HG03025 (cell line): Measurements from ENCODE around the gene SLC25A26.
"Not testable (repeated sequence)": the region's sequence is repeated elsewhere in the genome, so short reads cannot be mapped to it uniquely, and the experiment has no call there.

Experiments used
- ATAC-seq: cut with Tn5 transposase; IDR thresholded peaks from one replicate; pipeline ENCODE4 v1.9.1; 2021; ENCODE audit warnings: mild to moderate bottlenecking, moderate library complexity; ENCODE audit not compliant: unreplicated experiment, low FRiP score

SLC25A26 gene

DNA sequence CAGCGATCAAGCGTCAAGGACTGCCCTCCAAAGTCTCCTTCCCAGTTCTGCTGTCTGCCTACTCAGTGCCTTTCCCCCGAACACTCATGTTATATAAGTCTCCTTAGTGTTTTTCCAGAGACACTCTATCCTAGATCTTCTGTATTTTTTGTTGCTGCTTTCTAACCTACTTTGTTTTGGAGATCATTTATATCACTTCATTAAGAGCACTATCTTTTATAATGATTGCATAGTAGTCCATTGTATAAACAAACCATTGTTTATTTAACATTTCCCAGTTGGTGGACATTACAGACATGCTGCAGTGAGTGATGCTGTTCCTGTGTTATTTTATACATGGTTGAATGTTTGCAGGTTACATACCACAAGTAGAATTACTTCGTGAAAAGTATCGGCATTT, 47.1 kb downstream of the SLC25A26 start:
- ATAC-seq = no peak

DNA sequence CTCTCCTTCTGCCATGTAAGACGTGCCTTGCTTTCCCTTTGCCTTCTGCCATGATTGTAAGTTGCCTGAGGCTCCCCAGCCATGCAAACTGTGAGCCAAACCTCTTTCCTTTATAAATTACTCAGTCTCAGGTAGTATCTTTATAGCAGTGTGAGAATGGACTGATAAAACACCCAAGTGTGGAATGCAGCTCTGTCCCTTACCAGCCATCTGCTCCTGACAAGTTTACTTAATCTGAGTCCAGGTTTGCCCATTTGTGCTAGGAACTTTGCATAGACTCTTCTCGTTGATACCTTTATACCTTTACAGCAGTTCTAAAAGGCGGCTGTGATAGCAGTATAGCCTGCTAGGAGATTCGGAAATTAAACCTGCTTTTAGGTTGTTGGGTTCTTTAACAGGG, 48.1 kb downstream of the SLC25A26 start:
- no peak for ATAC-seq

DNA sequence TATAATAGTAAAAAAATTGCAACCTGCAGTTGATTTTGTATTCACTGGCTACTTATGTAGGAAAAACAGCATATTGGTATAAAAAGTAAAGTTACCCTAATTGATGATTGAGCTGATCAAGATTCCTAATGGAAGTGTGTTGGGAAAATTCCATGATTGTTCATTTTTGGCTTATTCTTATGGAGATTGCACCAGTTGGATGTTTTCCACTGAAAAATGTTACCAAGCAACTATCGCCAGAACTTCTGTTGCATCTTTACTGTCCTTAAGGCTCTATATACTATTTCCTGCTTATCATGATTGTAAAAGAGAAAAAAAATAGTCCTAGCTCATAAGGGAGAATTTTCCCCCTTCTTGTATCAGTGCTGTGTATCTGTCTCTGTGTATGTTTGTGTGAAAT, 48.6 kb downstream of the SLC25A26 start:
- no peak for ATAC-seq

DNA sequence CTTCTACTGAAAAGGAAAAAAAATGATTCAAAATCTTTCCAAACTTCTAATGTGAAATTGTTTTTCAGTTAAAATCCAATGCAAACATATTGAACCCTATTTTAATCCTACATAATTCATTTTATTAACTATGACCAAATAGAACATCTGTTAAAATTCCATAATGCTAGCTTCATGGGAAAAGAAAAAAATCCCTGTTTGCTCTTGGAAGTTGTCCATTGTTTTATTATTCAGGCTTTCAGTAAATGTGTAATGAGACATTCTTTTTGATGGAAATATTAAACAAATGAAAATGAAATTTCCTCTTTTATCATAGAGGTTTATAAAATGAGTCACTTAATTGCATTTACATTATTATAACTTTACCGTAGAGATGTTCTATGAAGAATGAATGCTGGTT, 49.5 kb downstream of the SLC25A26 start:
- ATAC-seq = no peak

DNA sequence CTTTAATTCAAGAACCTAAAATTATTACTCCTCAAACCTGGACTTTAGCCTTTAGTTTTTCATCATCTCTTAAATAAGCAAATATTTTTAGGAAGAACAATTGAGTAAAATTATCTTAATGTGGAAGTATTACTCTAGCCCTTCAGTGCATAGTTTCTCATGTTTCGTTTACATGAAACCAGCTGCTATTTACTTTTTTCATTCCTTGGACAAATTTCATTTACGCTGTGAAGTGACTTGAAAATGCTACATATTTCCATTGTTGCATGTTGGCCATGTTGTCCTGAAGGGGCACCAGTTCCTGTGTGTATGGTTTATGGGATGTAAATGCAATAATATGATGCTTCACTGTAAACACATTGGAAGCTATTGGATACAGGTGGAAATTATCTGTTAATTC, 49.9 kb downstream of the SLC25A26 start:
- no peak for ATAC-seq

DNA sequence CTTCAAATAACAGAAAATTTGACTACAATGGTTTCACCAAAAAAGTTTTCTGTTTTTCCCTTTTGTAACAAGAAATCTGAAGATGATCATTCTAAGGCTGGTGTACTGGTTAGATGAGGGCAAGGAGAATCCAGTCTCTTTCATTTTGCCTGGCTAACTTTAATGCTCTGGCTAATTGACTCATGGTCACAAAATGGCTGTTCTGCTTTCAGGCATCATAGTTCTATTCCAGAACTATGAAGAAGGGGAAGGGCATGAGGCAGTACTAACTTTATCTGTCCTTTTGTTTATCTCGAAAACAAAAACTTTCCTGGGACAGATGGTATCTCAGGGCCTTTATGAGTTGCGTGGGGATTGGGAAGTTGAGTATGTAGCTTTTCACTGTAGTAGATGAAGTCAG, 50.4 kb downstream of the SLC25A26 start:
- ATAC-seq = no peak

DNA sequence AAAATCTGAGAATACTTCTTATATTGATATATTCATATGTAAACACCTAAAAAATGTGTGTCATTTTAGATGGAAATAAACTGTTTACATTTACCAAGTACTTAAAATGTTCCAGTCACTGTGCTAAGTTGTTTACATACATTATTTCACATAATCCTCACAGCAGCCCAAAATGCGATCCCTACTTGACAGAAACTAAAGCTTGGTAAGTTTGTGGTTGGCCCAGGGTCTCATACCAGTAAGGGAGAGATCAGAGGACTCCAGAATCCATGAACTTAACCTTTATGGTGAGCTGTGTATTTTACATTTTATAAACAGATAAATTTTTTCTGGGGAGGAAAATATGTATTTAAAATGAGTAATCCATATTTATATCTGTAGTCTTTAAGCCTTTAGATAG, 51.2 kb downstream of the SLC25A26 start:
- no peak for ATAC-seq

DNA sequence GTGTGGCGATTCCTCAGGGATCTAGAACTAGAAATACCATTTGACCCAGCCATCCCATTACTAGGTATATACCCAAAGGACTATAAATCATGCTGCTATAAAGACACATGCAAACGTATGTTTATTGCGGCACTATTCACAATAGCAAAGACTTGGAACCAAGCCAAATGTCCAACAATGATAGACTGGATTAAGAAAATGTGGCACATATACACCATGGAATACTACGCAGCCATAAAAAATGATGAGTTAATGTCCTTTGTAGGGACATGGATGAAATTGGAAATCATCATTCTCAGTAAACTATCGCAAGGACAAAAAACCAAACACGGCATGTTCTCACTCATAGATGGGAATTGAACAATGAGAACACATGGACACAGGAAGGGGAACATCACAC, 54.0 kb downstream of the SLC25A26 start:
- ATAC-seq = not testable (repeated sequence)

DNA sequence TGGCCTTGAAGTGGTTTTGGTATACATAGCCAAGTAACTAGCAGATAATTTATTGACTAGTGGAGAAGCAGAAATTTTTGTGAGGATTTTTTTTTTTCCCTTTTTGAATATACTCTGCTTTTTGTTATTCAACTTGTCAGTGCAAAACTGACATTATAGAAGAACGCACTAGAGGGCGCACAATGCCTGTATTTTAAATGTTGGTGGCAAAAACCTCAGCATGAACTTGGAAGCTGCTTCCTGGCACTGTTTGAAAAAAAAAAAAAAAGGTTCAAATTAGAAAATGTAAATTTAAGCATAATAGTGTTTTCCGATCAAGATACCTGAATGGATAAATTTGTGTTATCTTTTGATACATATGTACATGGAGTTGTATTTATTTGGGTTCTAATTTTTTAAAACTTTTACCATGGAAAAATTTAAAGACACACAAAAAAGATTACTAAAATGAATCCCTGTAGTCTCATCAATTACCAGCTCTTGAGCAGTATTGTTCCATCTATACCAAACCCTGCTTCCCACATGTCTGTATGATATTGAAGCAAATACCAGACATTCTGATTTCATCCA, 56.0 kb downstream of the SLC25A26 start:
- ATAC-seq = no peak

DNA sequence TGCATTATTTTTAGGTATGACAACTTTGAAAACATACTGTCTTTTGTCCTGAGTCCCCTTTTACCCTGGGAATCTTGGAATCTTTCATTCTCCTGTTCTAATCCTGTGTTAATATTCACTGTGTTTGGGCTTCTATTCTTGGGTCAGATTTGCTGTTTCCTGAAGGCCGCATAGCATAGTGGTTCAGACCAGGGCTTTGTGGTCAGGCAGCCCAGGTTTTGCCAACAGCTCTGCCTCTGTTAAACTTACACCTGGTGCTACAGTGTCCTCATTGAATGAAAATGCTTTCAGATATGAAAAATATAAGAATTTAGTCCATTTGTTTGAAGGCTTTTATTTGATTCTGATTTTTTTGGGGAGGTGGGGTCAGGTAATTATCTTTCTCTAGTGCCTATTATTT, 58.4 kb downstream of the SLC25A26 start:
- ATAC-seq = no peak

DNA sequence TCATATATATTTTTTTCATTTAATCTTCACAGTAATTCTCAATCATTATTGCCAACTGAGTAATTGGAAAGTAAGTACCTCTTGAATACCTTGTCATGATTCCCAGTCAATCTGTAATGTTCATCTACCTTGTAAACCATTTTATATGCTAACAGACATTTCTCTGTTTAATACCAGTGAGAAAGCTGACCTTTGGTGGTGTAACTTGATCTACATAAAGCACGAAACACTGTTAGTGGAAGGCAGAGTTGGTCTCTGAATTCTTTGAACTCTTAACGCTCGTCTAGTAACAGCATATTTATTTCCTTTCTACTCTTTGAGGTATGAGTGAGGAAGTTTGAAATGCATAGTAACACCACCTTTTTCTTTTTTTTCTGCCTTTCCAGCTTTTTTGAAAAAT, 59.5 kb downstream of the SLC25A26 start:
- ATAC-seq = no peak

DNA sequence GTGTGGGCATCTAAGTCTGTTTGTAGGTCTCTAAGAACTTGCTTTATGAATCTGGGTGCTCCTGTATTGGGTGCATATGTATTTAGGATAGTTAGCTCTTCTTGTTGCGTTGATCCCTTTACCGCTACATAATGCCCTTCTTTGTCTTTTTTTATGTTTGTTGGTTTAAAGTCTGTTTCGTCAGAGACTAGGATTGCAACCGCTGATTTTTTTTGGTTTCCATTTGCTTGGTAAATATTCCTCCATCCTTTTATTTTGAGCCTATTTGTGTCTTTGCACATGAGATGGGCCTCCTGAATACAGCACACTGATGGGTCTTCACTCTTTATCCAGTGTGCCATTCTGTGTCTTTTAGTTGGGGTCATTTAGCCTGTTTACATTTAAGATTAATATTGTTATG, 71.1 kb downstream of the SLC25A26 start:
- ATAC-seq = not testable (repeated sequence)

DNA sequence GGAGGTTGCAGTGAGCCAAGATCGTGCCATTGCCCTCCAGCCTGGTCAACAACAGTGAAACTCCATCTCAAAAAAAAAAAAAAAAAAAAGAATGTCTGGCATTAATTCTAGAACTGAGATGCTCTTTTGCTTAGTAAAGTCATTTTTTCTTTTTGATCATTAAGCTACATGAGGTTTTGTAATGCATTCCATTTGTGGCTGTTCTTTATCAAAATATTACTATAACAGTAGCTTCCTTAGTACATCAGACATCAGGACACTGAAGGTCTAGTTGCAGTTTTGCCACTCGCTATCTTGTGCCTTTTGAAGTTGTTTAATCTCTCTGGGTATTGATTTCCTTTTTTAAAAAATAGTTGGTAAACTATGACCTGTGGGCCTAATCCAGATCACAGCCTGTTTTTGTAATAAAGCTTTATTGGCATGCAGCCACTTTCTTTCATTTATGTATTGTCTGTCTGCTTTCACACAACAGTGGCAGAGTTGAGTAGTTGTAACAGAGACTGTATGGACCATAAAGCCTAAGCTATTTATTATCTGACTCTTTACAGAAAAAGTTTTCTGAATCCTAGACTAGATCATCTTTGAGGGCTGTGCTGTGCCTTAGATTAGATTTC, 76.6 kb downstream of the SLC25A26 start:
- ATAC-seq = no peak

DNA sequence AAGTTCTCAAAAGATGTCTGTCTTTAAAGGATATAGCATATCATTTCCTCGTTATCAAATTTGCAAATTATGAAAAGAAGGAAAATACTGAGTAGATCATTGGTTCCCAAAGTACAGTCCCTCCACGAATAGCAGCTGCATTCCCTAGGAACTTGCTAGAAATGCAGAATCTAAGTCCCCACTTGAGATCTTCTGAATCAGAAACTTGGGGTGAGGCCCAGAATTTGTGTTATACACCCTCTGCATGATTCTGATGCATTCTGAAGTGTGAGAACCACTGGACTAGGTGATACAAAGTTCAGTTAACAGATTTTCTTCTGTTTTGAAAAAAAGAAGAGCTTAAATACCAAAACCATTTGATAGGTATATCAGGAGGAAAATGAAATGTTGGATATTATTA, 77.1 kb downstream of the SLC25A26 start:
- ATAC-seq = no peak

DNA sequence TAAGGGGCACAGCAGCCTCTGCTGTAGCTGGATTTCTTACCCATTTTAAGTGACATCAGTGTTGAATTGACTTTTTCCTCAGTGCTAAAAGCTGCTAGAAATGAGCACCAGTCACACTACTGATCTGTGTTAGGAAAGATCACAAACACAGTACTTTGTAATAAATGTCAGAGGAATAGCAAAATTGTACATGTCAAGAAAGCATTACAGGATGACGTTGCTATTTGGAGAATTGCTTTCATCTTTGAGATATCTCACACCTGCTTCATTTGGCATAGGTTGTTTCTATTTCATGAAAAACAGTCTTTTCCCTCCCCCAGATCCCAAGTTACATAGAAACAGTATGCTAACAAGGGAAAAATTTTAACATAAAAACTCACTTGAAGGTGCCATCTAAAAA, 77.8 kb downstream of the SLC25A26 start:
- ATAC-seq = no peak

DNA sequence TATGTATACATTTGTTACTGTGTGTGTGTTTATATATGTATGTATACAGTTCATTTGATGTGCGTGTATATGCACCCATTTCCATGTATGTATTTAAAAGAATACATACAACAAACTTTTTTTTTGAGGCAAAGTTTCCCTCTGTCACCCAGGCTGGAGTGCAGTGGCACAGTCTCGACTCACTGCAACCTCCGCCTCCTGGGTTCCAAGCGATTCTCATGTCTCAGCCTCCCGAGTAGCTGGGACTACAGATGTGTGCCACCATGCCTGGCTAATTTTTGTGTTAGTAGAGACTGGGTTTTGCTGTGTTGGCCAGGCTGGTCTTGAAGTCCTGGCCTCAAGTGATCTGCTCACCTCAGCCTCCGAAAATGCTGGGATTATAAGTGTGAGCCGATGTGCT, 78.3 kb downstream of the SLC25A26 start:
- ATAC-seq = not testable (repeated sequence)

DNA sequence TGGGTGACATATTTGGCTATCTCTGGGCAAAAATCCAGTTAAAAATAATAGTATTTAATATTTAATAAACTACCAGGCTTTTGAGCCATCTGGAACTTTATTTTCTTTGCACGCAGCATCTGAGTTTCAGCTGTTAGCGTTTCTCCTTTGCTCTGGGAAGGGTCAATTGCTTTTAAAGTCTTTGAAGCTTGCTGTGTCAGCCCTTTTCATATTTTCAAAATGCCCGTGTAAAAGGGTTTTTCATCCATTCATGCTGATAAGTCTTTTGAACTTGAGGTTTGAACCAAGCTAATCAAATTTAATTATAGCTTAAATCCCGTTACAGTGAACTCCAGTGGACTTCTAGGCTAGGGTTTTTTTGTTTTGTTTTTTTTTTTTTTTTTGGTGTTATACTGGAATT, 79.1 kb downstream of the SLC25A26 start:
- no peak for ATAC-seq

DNA sequence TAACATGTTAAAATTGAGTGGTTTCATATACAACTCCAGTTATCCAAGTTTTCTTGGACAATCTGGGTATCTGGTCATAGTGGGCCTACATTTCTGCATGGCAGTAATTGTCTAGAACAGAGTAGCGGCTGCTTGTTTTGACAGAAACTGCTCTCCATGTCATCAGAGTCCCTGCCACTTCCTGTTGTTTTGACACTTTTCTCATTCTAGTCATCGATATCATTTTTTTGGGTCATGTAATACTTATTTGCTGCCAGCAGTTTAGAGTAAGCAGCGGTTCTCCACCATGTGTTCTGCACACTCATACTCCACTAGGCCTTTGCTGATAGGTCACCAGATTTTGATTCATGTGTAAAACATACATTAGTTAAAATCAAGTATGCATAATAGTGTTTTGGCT, 81.5 kb downstream of the SLC25A26 start:
- no peak for ATAC-seq

DNA sequence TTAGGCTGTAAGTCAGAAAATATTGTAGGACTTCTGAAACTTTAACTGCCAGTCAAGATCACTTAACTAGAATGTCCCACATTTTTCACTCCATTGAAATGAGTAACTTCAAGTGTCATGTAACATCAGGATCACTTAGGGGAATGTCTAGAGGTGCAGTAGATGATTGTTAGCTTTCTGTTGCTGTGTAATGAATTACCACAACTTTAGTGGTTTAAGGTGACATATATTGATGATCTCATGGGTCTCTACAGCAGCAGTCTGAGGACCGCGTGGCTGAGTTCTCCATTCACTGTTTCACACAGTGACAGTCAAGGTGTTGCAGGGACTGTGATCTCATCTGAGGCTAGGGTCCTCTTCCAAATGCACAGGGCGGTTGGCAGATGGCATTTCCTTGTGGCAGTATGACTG, 82.7 kb downstream of the SLC25A26 start:
- ATAC-seq = no peak

DNA sequence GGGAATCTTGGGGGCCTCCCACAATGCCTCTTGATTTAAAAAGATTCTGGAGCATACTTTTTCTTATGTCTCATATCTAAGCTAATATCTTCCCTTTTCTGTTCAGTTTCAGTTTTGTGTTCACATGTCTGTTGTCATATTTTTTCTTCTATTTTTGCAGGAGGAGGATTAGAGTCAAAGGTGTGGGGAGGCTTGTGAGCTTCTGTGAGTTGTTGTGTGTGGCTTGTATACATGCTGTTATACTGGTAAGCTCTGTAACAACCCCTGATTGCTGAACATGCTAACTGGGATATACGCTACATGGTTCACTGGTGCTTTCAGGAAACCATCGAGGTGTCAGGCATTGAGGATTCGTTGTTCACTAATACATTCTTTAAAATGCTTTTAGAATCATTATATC, 83.5 kb downstream of the SLC25A26 start:
- no peak for ATAC-seq

DNA sequence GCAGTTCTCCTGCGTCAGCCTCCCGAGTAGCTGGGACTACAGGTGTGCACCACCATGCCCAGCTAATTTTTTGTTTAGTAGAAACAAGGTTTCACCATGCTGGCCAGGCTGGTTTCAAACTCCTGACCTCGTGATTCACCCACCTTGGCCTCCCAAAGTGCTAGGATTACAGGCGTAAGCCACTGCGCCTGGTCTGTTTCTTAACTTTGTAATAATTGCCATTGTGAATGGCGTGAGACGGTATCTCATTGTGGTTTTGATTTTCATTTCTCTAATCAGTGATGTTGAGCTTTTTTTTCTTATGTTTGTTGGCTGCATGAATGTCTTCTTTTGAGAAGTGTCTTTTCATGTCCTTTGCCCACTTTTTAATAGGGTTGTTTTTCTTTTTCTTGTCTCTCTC, 85.3 kb downstream of the SLC25A26 start:
- not testable (repeated sequence) for ATAC-seq

DNA sequence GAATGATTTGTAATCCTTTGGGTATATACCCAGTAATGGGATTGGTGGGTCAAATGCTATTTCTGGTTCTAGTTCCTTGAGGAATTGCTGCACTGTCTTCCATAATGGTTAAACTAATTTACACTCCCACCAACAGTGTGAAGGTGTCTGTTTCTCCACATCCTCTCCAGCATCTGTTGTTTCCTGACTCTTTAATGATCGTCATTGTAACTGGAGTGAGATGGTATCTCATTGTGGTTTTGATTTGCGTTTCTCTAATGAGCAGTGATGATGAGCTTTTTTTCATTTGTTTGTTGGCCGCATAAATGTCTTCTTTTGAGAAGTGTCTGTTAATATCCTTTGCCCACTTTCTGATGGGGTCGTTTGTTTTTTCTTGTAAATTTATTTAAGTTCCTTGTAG, 86.2 kb downstream of the SLC25A26 start:
- ATAC-seq = not testable (repeated sequence)

DNA sequence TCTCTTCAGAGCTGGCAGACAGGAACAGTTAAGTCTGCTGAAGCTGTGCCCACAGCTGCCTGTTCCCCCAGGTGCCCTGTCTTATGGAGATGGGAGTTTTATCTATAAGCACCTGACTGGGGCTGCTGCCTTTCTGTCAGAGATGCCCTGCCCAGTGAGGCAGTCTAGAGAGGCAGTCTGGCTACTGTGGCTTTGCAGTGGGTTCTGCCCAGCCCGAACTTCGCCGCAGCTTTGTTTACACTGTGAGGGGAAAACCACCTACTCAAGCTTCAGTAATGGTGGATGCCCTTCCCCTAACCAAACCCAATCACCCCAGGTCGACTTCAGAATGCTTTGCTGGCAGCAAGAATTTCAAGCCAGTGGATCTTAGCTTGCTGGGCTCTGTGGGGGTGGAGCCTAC, 91.2 kb downstream of the SLC25A26 start:
- no peak for ATAC-seq
